Renal cortical epithelial cell (primary cell): ENCODE results near the gene ZNF609. TPM values are rescaled to one million over a fixed set of nuclear protein-coding genes. Genes with fewer than 3 reads are reported as not detected.
A peak's percentile ranks its signal among the peaks of the same experiment; 100 is the strongest.

Experiments
- DNase-seq: peaks from one replicate; pipeline ENCODE4 v3.0.0-alpha.2; 2011; ENCODE audit warnings: low read depth
- total RNA-seq: library from RNA; depleted of rRNA; stranded (reverse); fragments of >200 nt; gene quantifications from 2 replicates; pipeline ENCODE4 v1.2.3, GENCODE V29; 2014

ZNF609 gene
- total RNA-seq, 1 donor from 2014 or later: 35.6 TPM

- DNase-seq: no peak
Observed at GRCh38 chr15:64503640-64504039, 43.3 kb downstream of the ZNF609 start.

- peak; percentile 95 for DNase-seq
Observed at GRCh38 chr15:64507293-64507802, 47.0 kb downstream of the ZNF609 start.

GRCh38 chr15:64507845-64508244 is 47.5 kb downstream of the ZNF609 start:
- no peak for DNase-seq

DNA sequence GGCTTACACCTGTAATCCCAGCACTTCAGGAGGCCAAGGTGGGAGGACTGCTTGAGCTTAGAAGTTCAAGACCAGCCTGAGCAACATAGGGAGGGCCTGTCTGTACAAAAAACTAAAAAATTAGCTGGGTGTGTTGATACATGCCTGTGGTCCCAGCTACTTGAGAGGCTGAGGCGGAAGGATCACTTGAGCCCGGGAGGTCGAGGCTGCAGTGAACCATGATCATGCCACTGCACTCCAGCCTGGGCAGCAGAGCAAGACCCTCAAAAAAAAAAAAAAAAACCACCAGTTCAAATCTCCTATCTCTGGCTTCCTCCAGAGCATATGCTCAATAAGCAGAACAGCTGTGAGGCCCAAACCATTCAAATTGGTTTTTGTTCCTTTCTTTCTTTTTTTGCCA is 53.4 kb downstream of the ZNF609 start:
- no peak for DNase-seq

DNA sequence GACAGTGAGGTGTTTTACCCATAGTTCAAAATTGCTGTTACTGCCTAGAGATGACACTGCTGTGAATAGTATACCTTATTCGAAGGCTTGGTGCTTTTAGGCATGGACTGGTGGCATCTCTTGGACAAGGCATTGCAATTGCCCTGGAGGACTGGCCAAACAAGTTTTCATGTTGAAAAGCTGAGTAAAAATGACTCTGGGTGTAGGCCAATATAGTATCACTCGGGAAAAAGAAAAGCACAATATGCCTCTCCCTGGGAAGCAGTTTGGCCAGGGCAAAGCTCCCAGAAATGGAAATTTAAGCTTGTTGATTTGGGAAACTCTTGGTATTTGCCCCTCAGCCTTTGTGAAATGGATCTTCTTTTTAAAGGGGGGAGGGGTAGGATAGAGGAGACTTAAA is 54.8 kb downstream of the ZNF609 start:
- no peak for DNase-seq

- DNase-seq: no peak
Observed at GRCh38 chr15:64515825-64516224, 55.4 kb downstream of the ZNF609 start.

DNA sequence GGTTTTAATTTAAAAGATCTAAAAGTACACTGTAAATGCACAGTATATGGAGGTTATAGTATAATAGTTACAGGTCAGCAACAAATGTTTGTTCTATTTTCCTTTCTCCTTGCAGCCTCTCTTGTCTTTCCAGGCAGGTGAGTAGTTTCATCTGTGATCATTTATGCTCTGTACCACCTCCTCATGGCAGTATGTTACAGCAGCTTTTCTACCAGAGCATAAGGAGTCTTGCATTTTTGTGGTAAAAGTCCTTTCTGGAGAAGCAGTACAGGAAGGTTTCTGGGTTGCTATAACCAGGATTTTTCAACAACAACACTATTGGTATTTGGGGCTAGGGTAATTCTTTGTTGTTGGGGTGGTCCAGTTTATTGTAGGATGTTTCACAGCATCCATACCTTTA is 59.5 kb downstream of the ZNF609 start:
- no peak for DNase-seq

DNA sequence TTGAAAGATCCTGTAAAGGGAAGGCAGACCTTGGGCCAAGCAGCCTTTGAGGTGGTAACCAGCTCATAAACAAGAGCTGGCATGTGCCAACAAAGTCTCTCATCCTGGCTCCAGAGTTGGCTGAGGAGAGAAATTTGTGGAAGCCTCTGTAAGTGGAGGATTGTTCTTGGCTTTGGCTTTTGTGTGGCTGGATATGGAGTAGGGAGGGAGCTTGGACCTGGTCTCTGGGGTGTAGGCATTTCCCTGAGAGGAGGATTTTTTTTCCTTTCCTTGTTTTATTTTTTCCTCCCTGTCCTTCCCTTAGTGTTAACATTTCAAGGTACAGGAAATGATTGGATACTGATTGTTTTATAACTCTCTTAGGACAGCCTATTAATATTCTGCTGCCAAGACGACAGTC is 60.8 kb downstream of the ZNF609 start:
- no peak for DNase-seq

- DNase-seq: peak; percentile 44
Observed at GRCh38 chr15:64521726-64522164, 61.4 kb downstream of the ZNF609 start.

GRCh38 chr15:64522226-64522823 is 61.9 kb downstream of the ZNF609 start:
- no peak for DNase-seq

DNA sequence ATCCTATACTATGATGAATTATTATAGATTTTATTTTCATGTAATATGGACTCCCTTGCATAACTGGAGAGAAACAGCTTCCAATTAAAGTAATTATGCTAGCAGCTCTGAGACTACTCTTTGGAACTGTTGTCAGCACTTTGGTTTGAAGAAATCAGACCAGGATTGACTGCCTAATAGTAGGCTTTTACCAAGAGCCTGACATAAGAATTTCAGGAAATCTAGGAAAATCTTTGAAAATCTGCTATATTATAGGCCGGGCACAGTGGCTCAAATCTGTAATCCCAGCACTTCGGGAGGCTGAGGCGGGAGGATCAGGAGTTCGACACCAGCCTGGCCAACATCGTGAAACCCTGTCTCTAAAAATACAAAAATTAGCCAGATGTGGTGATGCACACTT is 62.9 kb downstream of the ZNF609 start:
- DNase-seq: no peak

- no peak for DNase-seq
Observed at GRCh38 chr15:64524778-64525177, 64.4 kb downstream of the ZNF609 start.

DNA sequence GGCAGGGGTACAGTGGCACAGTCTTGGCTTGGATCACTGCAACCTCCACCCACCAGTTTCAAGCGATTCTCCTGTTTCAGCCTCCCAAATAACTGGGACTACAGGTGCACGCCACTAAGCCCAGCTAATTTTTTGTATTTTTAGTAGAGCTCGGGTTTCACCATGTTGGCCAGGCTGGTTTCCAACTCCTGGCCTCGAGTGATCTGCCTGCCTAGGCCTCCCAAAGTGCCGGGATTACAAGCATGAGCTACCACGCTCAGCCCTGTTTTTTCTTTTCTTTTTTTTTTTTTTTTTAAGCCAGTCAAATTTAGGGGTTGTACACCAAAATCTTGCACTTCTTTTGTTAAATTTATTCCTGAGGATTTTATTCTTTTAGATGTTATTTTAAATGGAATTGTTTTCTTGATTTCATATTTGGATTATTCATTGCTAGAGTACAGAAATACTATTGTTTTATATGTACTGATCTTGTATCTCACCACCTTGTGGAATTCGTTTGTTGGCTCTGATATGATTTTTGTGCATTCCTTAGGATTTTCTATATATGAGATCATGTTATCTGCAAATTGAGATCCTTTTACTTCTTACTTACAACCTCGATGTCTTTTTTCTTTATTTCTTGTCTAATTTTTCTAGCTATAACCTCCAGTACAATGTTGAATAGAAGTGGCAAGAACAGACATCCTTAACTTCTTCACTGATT is 65.6 kb downstream of the ZNF609 start:
- DNase-seq: no peak

DNA sequence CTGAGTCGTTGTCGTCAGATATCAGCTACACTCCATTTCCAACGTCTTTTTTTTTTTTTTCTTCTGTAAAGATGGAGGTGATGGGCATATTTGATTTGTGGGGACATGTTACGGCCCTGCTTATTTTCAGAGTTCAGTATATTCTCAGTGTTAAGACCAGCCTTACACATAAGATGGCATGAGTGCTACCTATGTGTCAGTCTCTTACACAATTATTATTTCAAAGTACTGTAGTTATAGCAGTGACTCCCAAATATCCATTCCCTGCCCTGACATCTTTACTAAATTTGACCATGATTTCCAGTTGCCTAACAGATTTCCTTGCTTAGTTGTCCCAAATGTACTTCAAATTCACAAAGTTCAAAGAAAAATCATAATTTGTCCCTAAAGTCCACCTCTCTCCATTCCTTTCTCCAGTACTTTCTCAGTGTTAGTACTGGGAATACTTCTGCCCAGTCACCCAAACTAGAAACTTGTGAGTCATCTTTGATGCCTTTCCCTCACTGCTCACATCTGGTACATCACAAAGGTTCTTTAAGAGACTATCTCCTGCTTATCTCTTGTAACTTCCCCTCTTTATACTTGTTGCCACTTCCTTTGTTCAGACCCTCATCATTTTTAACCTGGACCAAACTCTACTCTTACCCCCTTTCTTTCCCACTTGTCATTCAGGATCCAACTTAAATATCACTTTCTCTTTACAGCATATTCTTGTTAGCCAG is 67.0 kb downstream of the ZNF609 start:
- DNase-seq: peak; percentile 66

- DNase-seq: no peak
Observed at GRCh38 chr15:64528871-64529270, 68.5 kb downstream of the ZNF609 start.

GRCh38 chr15:64530472-64530871 is 70.1 kb downstream of the ZNF609 start:
- DNase-seq: no peak

GRCh38 chr15:64530918-64531317 is 70.5 kb downstream of the ZNF609 start:
- no peak for DNase-seq

DNA sequence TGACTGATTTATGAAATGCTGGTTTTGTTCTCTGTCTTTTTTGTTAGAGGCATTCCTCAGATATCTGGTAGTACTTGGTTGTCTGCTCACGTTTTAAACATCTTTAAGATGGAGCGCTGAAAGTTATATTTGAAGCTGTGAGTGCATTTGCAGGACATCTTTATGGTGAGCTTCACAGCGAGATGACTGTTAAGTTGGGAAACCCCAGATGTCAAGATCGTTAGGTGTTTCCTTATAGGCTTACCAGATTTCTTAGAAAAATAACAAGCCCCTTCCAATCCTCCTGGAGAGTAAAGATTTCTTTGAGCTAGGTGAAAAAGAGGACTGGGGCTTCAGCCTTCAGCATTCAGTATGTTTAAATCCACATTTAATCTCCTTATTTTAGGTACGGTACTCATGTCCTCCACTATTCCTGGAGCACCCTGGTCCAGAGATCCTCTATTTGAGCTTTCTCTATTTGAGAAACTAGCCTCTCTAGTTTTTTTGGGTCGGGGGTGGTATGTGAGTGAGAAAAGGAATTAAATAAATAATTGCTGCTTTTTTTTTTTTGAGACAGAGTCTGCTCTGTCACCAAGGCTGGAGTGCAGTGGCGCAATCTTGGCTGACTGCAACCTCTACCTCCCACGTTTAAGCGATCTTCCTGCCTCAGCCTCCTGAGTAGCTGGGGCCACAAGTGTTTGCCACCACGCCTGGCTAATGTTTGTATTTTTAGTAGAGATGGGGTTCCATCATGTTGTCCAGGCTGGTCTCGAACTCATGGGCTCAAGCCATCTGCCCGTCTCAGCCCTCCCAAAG is 72.3 kb downstream of the ZNF609 start:
- no peak for DNase-seq

- DNase-seq: no peak
Observed at GRCh38 chr15:64535460-64536243, 75.3 kb downstream of the ZNF609 start.

GRCh38 chr15:64536244-64536836 is 76.0 kb downstream of the ZNF609 start:
- DNase-seq: peak; percentile 90

- no peak for DNase-seq
Observed at GRCh38 chr15:64542091-64542490, 81.7 kb downstream of the ZNF609 start.
